SK-N-SH (cell line): ENCODE measurements around the gene TEAD3.

Experiments used
- CHD2 ChIP-seq: fragments of 150-350 bp; IDR thresholded peaks from 2 replicates; pipeline ENCODE4 v1.6.1; 2018; ENCODE audit warnings: low read length; ENCODE audit not compliant: partially characterized antibody
- CTCF ChIP-seq: fragments of 200-600 bp; sonication (generic); IDR thresholded peaks from 2 replicates; pipeline ENCODE4 v1.6.1; 2017; ENCODE audit warnings: antibody characterized with exemption, mild to moderate bottlenecking, moderate library complexity
- EP300 ChIP-seq, 2 experiments: IDR thresholded peaks; 2 replicates each; pipeline versions ENCODE4 v1.4.0 to v1.6.1; 2012; ENCODE audit warnings: borderline replicate concordance in 1 of 2, low read depth in 1 of 2, low read length in 1 of 2
- MXI1 ChIP-seq: IDR thresholded peaks from 2 replicates; pipeline ENCODE4 v1.6.1; 2012; ENCODE audit warnings: mild to moderate bottlenecking, low read depth, low read length, improper control_type of control experiment
- NFIC ChIP-seq: IDR thresholded peaks from 2 replicates; pipeline ENCODE4 v1.4.0; 2012; ENCODE audit warnings: borderline replicate concordance
- POLR2AphosphoS5 ChIP-seq: IDR thresholded peaks from 2 replicates; pipeline ENCODE4 v1.6.1; 2012; ENCODE audit warnings: low read depth, low read length
- RAD21 ChIP-seq: IDR thresholded peaks from 2 replicates; pipeline ENCODE4 v1.6.1; 2012; ENCODE audit warnings: mild to moderate bottlenecking, low read length
- RFX5 ChIP-seq: IDR thresholded peaks from 2 replicates; pipeline ENCODE4 v1.6.1; 2012; ENCODE audit warnings: mild to moderate bottlenecking, improper control_type of control experiment, low read length
- SIN3A ChIP-seq: IDR thresholded peaks from 2 replicates; pipeline ENCODE4 v1.6.1; 2012; ENCODE audit warnings: low read depth, mild to moderate bottlenecking, low read length, moderate library complexity, borderline replicate concordance
- TAF1 ChIP-seq: IDR thresholded peaks from 2 replicates; pipeline ENCODE4 v1.6.1; 2012; ENCODE audit warnings: low read depth, mild to moderate bottlenecking, low read length, moderate library complexity, borderline replicate concordance
- TF ChIP-seq, protein P1 (sequence below): IDR thresholded peaks from 2 replicates; pipeline ENCODE4 v1.6.1; 2012; ENCODE audit warnings: mild to moderate bottlenecking, low read depth, low read length, moderate library complexity

- TF ChIP-seq CHD2: no peak
- TF ChIP-seq POLR2AphosphoS5: no peak; the same call in 1 of the 2 replicates
- no peak for TF ChIP-seq CTCF
- TF ChIP-seq, protein P1, sequence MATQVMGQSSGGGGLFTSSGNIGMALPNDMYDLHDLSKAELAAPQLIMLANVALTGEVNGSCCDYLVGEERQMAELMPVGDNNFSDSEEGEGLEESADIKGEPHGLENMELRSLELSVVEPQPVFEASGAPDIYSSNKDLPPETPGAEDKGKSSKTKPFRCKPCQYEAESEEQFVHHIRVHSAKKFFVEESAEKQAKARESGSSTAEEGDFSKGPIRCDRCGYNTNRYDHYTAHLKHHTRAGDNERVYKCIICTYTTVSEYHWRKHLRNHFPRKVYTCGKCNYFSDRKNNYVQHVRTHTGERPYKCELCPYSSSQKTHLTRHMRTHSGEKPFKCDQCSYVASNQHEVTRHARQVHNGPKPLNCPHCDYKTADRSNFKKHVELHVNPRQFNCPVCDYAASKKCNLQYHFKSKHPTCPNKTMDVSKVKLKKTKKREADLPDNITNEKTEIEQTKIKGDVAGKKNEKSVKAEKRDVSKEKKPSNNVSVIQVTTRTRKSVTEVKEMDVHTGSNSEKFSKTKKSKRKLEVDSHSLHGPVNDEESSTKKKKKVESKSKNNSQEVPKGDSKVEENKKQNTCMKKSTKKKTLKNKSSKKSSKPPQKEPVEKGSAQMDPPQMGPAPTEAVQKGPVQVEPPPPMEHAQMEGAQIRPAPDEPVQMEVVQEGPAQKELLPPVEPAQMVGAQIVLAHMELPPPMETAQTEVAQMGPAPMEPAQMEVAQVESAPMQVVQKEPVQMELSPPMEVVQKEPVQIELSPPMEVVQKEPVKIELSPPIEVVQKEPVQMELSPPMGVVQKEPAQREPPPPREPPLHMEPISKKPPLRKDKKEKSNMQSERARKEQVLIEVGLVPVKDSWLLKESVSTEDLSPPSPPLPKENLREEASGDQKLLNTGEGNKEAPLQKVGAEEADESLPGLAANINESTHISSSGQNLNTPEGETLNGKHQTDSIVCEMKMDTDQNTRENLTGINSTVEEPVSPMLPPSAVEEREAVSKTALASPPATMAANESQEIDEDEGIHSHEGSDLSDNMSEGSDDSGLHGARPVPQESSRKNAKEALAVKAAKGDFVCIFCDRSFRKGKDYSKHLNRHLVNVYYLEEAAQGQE: no peak
- TF ChIP-seq NFIC: no peak
- no peak for TF ChIP-seq EP300 (IDR thresholded peaks at IDR 0.05; ENCODE audit: borderline replicate concordance in 1 of 2, low read depth in 1 of 2, low read length in 1 of 2)
- no peak for TF ChIP-seq MXI1
- no peak for TF ChIP-seq RAD21
- TF ChIP-seq RFX5: no peak
- no peak for TF ChIP-seq TAF1
- no peak for TF ChIP-seq SIN3A
Measured at GRCh38 chr6:35471836-35472345, 25.0 kb downstream of the TEAD3 start.
